Tongue (tissue), 2 donors: ENCODE measurements around the gene YWHAG. TPM values are rescaled to one million over a fixed set of nuclear protein-coding genes. Genes with fewer than 3 reads are reported as not detected.
"Not testable (repeated sequence)": the region's sequence is repeated elsewhere in the genome, so short reads cannot be mapped to it uniquely, and the experiment has no call there.

Experiments used
- DNase-seq: peaks from one replicate; pipeline ENCODE4 v3.0.0-alpha.2; 2015
- total RNA-seq: library from RNA; depleted of rRNA; stranded (reverse); fragments of >200 nt; gene quantifications from one replicate; pipeline ENCODE4 v1.2.3, GENCODE V29; 2014

Gene YWHAG
- total RNA-seq, 1 donor from 2014 or later = 142 TPM

DNA sequence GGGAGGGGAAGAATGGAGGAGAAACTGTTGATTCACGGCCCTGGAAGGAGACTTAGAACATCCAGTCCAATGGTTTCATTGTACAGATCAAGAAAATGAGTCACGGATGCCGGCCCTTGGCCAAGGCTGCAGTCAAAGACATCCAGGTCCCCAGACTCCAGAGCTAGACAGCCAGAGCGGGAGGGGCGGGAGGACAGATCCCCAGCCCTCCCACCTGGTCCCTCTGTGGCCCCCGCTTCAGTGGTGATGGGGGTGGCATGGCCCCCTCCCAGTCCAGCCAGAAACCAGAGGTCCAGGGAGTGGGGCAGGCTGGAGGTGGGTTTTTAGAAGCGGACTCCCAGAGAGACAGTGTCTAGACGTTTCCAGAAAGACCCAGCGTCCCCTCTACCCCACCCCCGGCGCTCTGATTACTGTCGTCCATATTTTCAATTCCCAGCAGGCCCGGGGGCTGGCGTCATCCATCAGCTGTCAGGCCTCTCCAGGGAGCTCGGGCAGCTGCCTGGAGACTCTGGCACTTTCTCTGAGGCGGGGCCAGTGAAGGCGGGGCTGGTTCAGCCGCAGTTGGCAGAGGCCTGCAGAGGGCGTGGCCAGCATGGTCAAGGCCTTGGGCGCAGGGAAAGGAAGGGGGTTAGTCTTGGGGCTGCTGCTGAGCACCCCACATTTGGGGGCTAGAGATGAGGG lies 64.3 kb downstream of the YWHAG start:
- DNase-seq = peak; percentile 97

- no peak for DNase-seq
These were observed 65.3 kb downstream of the YWHAG start for GRCh38 chr7:76293407-76293901.

DNA sequence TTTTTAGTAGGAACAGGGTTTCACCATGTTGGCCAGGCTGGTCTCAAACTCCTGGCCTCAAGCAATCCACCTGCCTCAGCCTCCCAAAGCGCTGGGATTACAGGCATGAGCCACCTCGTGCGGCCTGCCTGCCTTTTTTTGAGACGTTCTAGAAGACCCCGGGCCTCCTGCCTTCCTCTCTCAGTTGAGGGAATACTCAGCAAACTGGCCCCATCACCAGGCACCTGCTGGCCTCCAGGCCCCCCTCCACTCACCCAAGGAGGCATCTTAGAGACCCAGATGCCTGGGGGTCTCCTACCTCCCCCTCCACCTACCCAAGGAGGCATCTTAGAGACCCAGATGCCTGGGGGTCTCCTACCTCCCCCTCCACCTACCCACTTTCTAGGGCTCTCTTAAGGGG lies 65.9 kb downstream of the YWHAG start:
- DNase-seq = not testable (repeated sequence)

DNA sequence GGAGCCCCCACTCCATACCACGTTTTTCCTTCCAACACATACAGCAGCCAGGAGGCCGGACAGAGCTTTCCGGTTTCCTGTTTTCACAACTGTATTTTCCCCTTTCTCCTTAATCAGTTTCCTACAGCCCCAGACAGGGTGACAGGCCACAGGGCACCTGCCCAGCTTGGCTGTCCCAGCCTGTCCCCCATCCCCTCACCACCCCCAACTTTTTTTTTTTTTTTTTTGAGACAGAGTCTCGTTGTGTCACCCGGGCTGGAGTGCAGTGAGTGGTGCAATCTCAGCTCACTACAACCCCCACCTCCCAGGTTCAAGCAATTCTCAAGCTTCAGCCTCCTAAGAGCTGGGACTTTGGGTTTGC lies 66.6 kb downstream of the YWHAG start:
- DNase-seq = no peak

DNA sequence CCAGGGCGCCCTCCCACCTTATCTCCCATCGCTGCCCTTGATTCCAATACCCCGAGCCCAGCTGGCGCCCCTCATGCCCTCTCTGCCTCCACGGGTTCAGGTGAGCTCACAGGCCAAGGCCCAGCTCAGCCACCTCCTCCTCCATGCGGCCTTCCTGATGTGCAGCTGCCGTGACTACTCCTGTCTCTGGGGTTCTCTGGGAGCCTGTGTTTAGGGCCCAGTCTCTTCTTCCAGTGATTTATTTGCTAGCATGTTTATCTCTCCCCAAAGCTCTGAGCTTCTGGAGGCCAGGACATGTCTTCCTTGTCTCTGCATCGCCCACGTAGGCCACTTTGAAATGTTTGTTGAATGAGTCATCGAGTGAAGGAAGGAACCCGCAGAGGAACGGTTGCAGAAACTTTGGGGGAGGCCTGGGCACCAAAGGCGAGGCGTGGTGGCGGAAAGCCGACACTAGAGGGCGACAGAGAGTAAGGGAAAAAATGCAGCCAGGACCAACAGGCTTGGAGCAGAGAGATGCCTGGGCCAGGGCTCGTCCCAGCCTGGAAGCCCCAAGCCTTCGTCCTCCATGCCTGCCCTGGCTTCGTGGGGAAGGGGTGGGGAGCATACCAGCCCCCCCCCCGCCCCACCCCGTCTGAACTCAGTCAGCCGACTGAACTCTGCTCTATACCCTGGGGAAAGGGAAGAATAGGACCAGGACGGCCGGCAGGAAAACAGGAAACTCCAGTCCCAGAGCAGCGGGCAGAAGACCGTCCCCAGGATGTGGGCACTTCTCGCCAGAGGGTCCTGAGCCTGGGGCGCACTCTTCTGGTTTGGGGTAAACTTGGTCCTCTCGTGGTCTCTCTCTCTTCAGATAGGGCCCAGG lies 67.2 kb downstream of the YWHAG start:
- DNase-seq = peak; percentile 94

- not testable (repeated sequence) for DNase-seq
These were observed 67.9 kb downstream of the YWHAG start for GRCh38 chr7:76290847-76291350.

DNA sequence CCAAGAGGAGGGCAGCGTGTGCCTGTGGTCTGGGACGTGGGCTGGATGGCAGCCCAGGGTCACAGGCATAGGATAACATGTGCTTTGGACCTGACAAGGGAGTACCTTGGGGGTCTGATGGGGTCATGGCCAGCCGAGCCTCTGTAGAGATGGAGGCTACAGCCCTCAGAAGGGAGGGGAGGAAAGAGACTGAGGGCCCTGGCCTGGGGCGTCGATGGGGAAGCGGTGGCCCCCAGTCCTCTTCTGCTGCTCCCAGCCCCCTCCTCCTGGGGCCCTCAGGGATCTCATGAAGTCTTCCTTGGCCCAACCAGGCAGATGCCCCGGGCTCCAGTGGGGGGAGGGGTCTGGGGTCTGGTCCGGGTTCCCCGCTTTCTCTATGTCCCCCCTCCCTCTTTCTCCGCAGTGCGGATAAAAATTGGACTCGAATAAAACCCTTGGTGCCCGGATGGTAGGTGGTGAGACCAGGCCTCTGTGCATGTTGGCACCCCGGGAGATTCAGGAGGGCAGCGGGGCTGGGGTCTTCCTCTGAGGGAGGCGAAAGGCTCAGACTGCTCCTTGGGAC lies 71.9 kb downstream of the YWHAG start:
- DNase-seq = no peak

GRCh38 chr7:76285604-76286374 lies 73.0 kb downstream of the YWHAG start:
- no peak for DNase-seq

- no peak for DNase-seq
These were observed 75.3 kb downstream of the YWHAG start for GRCh38 chr7:76283254-76284159.

GRCh38 chr7:76282344-76283253 lies 76.2 kb downstream of the YWHAG start:
- no peak for DNase-seq

GRCh38 chr7:76281706-76282343 lies 77.0 kb downstream of the YWHAG start:
- DNase-seq = no peak

DNA sequence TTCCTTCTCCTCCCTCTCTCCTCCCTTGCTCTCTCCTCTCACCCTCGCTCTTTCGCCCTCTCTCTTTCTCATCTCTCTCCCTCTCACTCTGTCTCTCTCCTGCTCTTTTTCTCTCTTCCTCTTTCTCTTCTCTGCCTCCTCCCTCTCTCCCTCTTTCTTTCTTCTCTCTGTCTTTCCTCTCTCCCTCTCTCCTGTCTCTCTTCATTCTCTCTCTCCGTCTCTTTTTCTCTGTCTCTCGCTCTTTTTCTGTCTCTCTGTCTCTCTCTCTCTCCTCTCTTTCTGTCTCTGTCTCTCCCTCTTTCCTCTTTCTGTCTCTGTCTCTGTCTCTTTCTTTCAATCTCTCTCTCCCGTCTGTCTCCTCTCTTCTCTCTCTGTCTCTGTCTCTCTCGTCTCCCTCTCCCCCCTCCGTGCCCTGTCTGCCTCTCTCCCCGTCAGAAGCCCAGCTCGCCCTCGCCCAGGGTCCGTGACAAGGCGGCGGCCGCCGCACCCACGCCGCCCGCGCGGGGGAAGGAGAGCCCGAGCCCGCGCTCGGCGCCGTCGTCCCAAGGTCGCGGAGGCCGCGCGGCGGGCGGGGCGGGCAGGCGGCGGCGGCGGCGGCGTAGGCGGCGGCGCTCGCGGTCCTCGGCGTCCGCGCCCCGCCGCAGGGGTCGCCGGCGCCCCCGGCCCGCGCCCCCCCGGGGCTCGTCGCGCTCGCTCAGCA lies 77.6 kb downstream of the YWHAG start:
- DNase-seq = no peak

- DNase-seq = no peak
These were observed 78.4 kb downstream of the YWHAG start for GRCh38 chr7:76280408-76280807.

DNA sequence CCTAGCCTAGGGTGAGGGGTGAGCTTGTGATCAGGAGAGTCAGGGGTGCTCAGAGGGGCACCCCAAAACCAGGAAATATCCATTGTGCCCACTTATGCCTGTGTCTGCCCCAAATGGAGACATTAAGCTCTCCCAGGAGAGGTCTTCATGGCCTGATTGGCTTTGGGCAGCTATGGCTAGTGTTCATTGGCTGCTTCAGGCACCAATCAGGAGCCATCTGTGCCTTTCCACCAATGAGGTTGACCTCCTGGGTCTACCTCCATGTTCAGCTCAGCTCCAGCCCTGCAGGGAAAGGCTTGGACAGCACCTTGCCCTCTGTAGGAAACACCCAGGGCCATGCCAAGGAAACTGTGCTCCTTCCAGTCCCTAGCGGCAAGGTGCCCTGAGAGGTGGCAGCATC lies 80.3 kb downstream of the YWHAG start:
- no peak for DNase-seq
